ENCODE results near the gene RAP2A.

RAP2A gene

DNA sequence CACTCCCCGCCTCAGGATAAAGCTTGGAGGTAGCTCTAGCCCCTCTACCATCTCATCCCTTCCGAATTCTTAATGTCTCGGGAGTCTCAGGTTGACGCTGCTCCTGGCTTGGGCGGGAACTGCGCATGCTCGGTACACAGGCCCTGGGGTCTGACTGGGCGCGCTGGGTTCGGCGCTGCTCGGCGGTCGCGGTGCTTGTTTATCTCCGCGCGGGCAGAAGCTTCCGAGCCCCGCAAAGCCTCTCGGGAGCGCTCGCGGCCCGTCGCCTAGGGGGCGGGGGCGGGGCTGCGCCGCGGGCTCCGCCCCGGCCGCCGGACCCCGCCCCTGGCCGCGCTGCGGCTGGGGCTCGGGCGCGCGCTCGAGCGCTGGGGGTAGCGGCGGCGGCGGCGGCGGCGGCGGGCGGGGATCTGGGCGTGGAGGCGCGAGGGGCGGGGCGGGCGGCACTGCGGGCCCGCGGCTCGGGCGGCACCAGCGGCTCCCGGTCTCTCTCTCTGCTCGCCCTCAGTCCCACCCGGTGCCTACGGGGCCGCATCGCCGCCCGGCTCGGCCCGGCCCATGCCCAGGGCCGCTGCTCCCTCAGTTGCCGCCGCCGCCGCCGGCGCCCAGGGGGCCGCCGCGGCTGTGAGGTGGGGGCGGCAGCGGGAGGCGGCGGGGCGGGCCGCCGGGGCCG, at the start of gene RAP2A:
Gene RAP2A, plus strand, starts transcription at position 443 of the 670 bp plus-strand sequence. CDS start 302 bp downstream, outside the sequence.
- peak; percentile 92 for DNase-seq

DNA sequence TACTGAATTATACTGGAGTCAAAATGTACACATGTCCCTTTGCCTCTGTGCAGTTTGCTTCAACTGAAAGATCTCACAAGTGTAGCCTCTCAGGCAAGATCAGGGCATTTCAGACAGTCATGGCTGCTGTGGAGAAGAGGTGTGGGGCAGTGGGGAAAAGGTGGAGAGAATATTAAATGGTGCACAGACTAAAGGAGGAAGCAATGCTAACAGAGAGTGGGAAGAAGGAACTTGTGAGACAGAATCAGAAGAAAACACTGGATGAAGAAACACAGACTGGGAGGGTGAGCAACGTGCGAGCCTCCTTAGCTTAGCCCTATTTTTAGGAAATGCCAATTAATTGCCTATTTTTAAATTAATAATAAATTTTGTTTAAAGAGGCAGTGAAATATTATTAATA, 49.6 kb upstream of the RAP2A start:
- no peak for DNase-seq

DNA sequence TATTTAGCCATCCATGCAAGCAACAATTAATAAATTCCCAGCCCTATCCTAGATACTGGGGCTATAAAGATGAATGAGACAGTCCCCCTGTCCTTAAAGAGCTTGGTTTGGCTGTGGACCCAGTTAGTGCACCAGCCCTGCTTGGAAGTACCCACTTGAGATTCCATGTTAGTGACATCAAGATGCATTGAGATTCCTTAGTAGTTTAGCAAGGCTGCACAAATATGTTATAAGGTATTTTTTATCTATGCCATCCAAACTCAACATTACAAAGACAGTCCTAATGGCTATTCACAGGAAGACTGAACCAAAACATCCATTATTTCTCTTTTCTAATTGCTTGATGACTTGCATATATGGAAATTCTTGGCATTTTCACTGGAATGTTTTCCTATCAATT, 48.8 kb upstream of the RAP2A start:
- DNase-seq = no peak

DNA sequence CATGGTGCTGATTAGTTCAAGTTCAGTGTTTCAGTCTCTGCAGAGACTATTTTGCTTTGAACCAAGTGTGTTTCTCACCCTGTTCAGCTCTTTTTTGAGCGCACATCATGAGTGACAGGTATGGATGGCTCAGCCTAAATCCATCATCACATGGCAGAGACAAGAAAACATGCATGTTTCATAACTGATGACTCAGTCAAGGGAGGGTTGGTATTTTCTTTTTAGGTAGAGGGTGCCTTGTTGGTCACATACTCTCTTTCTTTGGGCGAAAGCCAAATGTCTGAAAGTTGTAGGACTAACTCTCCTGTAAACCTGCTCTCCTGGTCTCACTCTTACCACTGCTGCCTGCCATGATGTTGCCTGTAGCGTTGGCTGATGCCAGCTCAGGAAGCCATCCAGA, 48.1 kb upstream of the RAP2A start:
- no peak for DNase-seq

DNA sequence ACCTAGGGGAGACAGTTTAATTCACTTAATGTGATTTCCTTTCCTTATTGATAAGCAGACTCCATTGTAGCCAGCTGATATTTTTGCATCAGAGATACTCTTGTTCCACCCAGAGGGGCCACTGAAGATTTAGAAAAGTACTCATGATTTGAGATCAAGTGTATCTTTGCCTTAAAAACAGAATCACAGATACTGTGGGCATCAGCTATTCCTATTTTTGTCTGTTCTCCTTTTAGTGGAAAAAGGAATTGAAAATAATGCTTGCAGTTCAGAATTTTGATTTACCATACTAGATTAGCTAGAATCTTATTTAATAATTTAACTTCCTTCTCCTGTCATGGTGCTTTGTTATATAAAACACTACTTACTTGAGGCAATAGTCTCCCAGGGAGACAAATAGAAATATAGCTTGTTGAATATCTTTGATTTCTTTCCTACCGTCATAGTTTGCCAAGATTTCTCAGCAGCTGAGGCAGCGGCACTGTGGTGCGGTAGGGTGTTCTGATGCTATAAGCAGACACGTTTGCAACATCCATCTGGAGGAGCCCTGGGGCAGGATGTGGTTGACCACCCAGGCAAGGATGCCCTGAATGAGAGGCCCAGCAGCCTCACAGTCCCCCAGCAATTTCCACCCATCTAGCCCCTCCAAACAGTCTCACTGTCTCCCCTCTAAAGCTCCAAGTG, 47.0 kb upstream of the RAP2A start:
- DNase-seq = no peak

DNA sequence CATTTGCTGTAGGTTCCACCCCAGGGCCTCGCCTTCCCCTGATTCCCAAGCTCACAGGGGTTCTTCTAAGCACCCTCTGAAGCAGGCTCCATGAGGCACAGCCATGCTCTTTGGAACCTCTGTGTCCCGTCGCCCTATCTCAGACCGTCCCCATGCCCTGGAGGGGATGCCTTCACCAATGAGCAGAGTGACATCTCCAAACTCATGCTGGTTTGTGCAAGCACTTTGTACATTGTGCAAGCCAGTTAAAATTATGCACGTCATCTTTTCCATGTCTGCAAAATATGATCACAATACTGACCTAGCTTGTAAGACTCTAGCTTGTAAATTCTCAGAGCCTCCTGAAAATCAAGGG, 46.5 kb upstream of the RAP2A start:
- DNase-seq = no peak

DNA sequence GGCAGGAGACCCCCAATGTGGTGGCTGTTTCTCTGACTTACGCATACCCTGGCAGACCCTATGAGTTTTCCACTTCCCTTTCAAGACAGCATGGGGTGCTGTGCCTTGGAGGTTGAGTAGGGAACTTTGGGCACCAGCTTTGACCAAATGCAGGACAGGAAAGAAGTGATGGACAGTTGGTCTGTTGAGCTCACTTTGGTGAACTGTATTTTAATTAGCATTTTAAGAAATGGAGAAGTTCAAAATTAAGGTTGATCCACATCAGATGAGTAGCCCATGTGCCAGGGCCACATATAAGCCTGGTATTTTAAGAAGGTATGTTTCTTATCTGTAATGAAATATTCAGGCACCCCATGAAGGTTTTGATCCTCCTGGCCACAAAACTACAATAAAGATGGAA, 46.1 kb upstream of the RAP2A start:
- DNase-seq = no peak

DNA sequence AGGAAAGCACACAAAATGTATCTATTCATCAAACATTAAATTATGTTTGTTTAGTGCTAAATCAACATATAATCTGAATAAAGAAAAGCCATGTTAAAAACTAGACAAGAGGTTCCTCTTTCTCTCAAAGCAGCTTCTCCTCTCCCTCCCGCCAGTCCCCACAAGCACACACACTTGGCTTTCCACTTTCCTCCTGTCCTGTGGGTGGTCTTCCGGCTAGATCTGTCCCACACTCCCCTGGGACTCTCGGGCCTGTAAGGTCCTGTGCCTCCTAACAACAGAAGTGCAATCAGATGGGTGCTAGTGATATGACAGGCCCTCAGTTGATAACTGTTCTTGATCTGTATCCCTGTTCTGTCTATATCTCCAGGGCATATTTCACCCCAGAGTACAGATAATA, 45.6 kb upstream of the RAP2A start:
- DNase-seq = no peak

DNA sequence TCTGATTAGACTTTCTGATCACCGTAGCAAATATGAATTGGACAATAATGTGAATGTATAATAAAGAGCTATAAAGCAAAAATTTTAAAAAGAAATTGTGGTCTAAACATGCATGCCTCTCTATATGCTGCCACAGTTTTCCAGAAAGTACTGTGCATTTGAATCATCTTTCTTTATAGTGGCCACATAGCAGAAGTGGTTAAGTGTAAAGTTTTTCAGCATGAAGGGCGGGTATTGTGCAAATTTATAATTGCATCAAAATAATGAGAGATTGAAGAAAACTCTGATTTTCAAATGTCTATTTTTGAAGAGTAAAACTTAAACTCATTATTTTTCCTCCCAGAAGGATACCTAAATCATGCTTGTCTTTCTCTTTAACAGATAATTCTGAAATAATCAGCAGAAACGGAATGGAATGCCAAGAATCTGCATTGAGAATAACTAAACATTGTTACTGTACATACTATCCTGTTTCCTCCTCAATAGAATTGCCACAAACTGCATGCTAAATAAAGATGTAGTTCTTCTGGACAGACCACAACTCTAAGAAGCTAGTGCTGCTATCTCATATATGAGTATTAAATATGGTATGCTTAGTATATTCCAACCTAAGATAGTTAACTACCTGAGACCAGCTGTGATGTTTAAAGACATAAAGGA, 42.9 kb upstream of the RAP2A start:
- no peak for DNase-seq

DNA sequence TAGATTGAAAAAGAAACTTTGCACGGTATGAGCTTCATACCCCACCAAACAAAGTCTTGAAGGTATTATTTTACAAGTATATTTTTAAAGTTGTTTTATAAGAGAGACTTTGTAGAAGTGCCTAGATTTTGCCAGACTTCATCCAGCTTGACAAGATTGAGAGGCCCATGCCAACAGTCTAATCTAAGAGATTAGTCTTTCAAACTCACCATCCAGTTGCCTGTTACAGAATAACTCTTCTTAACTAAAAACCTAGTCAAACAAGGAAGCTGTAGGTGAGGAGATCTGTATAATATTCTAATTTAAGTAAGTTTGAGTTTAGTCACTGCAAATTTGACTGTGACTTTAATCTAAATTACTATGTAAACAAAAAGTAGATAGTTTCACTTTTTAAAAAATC, 41.9 kb upstream of the RAP2A start:
- no peak for DNase-seq

DNA sequence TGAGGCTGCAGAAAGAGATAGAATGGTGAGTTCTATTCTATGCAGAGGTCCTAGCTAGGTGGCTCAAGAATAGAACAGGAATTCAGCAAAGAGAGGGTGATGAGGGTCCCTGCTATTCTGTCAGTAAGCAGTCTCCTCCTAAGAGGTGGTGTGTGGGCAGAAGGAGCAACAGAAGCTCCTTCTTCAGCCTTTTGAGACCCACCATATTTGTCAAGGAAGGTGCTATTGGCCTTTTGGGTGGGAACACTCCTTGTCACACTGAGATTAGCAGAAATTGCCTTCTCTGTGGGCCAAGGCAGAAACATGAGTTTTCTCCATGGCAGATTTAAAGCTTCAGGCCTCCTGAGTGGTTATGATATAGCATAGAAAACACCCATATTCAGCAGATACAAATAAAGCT, 39.4 kb upstream of the RAP2A start:
- DNase-seq = no peak

DNA sequence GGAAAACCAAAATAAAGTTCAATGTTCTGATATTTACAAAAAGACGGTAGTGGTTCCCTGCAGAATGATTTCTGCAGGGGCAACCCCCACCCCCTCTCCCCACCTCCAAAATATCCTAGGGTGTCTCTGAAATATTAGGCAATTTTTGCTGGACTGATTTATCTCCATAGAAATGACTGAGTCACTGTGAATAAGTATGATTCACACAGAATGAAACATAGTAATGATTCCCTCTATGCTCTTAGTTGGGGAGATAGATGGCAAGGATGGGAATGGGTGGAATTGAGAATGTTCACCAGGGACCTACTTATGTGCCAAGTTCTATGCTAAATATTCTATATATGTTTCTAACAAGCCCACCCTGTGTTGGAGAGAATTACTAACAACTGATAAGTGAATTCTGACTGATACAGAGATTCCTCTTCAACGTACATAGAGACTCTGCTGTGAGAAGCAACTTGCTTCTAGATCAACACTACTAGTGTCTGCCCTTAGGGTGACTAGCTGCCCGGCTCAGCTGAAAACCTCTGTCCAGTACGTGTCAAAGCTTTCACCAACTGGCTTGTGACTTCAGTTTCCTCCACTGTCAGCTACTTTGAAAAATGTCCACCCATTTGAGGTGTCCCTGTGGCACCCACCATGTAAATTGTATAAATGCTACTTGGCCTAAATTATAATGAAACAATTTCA, 38.4 kb upstream of the RAP2A start:
- DNase-seq = no peak

DNA sequence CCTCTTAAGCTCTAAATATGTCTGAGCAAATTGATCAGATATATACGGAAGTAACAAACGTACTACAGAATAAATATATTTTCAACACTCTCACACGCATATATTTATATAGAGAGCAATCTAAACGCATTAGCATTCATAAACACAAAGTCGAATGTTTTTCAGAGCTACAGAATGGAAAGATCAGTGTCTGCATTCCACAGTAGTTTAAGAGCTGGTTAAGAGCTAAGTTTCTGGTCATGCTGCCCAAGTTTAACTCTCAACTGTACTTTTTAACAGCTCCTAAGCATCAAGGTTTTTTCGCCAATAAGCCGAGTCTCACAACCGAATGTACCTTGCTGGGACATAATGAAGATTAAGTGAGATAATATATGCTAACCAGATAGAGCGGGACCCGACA, 36.7 kb upstream of the RAP2A start:
- no peak for DNase-seq

DNA sequence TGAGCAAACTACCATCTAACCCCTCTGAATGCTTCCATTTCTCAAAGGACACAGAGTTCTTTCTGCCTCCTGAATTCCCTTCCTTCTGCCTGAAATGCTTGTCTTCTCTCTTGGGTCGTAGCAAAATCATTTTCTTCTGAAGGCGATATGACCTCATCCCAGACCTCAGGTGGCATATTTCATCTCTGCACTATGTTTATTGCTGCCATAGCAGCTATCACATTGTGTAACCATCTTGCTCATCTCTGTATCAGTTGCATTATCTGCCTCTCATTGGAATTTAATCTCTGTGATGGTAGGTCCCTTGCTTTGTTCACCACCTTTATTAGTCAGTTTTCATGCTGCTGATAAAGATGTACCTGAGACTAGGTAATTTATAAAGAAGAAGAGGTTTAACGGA, 32.5 kb upstream of the RAP2A start:
- no peak for DNase-seq

DNA sequence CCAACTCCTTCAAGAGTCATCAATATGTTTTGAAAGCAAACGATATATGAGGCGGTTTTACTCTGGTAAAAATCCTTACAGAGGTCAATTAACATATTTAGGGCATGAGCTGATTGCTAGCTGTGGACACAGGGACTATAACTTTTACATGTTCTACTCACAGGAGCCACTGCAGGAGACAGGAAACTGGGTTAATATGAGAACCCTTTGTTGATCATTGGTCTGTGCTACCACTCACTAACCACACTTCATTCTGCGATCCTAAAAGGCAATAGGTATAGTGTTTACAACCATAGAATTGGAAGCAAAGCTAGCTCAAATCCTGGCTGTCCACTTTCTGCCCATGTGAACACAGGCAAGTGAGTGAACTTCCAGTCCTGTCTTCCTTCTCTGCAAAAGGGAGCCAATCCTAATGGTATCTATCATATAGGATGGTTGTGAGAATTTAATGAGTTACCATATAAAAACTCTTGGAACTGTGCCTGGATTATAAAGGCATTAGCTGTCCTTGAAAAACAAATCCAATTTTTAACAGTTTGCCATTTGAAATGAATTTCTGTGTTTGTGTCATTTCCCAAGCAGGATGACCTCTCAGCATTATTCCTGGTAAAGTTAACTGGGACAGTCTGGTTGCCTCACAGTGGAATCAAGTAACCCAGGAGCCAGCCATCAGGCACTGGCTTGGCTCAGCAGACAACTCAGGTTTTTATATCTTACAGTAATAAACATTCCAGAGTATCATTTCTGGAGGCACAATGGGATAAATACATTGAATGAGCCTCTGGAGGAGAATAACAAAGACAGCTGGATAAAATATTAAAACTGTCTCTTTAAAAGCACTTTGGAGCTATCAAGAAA, 29.8 kb upstream of the RAP2A start:
- no peak for DNase-seq

DNA sequence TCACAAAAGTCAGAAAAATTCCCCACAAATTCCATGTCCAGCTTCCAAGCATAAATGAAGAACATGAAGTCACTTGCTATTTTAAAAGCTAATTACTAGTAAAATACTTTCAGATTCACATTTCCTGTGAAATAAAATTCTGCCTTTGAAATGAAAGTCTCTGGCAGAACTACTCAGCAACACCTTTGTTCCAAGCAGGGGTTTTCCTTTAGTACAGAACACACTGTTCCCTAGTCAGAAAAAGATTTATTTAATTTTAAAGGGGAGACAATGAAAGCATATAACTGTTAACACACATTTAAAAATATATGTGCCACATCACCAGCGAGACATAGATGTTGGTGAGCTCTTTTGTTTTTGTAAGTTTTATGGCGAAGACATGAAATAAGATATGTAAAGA, 26.4 kb upstream of the RAP2A start:
- no peak for DNase-seq

DNA sequence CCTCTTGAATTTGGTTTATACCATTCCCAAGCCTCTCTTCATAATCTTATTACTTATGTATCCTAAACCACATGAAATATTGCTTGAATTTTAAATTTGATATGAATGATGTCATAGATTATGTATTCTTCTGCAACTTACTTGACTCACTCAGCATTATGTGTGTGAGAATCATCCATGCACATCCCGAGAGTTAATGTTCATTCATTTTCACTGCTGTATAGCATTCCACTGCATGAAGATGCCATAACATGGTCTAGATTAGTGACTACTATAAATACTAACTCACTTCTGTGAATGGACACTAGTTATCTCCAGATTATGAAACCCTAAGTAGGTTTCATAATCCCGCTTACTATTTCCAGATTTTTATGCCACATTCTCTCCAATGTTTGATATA, 25.0 kb upstream of the RAP2A start:
- no peak for DNase-seq

DNA sequence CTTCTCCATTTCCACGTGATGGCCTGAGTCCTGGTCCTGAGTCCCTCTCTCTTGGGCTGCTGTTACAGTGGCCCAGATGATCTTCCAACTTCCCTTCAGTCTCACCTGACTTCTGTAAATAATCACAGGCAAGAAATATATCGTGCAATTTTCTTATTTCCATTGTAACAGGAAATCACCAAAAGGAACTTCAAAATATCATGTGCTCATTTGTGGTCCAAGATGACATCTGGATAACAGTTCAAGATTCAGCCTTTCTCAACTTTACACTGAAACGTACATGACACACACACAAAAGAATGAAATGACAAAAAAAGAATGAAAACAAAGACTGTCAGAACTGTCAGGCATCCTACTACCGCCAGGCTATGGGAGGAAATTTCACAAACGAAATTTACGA, 22.0 kb upstream of the RAP2A start:
- DNase-seq = no peak

DNA sequence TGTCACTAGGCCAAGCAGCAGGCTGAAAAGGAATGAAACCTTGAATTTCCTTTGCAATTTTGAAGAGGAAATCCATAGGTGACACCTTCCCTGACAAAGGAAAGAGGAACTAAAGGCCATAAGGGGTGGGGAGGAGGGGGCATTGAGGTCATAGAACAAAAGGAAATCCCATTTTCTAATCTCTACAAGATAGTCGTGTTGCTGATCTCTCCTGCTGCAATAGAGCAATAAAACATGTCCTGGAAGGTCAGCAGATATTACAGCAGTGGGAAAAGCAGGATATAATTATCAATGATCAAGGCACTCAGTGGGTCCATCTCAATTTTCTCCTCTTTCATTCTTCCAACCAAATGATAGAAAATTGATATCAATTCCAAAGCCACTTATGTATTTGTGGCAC, 20.3 kb upstream of the RAP2A start:
- DNase-seq = no peak

DNA sequence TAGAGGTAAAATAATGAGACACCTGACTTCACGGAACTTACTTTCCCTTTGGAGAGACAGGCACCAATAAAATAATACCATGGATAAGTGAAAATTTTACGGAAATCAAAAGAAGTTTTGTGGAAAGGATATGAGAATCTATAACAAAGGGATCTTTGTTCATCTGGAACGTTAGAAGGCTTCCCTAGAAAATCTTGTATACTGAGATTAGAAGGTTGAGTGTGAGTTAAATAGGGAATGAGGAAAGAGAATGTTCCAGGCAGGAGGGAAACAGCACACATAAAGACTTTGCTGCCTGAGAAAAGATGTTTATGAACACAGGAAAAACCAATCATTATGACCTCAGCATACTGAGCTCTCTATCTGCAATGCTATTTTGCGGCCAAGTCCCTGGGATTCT, 19.6 kb upstream of the RAP2A start:
- DNase-seq = no peak

DNA sequence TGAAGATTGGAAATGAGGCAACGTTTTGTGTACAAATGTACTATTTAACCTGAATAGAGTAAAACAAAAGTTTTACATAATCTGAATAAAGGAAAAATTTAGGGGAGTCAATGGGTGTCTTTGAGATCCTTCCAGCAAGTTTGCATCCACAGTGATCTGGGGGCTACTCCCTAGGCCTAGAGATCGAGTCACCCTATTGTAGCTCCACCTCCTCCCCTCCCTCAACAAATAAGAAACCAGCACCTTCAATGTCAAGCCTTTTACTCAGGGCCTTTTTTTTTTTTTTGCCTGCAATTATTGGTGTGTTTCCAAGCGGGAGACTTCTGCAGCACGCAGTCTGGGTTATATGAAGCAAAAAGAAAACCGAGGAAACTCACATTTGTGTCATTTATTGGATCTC, 16.3 kb upstream of the RAP2A start:
- DNase-seq = no peak

DNA sequence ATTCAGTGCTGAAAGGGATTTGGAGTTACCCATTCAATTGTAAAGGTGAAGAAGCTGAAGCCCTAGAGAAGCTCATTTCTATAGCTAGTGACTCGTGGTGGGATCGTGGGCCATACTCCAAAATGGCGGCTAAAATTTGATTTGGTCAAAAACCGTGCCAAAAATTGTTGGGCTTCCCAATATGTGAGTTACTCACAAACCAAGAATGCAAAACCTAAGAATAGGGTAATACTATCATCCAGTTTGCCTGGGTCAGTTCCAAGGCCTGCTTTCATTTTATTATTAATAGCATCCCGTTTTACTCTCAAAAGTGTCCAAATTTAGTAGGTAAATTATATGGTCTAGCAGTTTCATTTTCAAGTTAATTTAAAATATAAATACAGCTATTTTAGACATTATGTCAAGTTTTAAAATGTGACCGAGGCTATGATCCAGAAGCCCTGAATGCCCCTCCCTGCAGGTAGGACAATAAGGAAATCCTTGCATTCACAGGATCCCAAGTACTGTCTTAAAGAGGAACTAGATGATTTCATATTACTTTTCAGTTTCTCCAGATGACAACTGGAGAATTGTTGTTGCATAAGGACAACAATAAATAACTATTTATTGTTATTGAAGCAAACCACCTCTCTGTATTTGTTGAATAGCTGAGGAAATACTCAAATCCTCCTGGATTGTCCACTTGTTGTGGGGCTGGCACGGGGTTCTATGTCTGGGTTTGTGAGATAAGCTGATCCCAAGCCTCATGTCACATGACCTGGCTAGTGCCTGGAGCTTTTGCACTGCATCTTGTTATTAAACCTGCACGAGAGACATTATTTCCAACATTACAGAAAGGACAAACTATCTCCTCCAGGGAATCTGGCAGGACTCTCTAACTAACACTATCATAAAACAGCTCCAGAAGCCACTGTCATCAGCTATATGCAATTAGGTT, 11.6 kb upstream of the RAP2A start:
- no peak for DNase-seq

All from stimulated activated CD4-positive, alpha-beta T cell treated with anti-CD3 and anti-CD28 coated beads, Interleukin-1b, Interleukin-23, amount 100 ng/mL, for 48 hours (primary cell).